ENCODE data around the gene LGALS9B.
"Not testable (repeated sequence)": the region's sequence is repeated elsewhere in the genome, so short reads cannot be mapped to it uniquely, and the experiment has no call there.

LGALS9B gene

DNA sequence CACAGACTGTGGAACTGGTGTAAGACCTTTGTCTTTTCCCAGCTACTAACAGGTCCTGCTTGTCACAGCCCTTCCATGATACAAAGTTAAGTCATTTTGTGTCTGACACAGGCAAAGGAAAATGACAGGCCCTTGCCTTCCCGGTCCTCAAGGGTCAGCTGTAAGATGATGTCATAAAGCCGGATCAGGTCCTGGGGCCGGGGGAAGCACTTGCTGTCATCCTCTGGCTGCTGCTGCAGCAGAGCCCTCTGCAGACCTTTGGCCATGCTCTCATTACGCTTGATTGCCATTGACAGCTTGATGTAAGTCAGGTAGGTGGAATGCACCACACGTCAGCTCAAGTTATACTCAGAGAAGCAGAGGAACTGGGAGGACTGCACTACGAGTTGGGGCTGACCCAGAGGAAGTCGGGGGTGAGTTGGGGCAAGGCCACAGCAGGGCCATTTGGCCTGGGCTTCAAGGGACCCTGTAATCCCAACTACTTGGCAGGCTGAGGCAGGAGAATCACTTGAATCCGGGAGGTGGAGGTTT lies 50.9 kb downstream of the LGALS9B start:
- not testable (repeated sequence) for DNase-seq (ENCODE audit: low read depth in 2 of 2)

DNA sequence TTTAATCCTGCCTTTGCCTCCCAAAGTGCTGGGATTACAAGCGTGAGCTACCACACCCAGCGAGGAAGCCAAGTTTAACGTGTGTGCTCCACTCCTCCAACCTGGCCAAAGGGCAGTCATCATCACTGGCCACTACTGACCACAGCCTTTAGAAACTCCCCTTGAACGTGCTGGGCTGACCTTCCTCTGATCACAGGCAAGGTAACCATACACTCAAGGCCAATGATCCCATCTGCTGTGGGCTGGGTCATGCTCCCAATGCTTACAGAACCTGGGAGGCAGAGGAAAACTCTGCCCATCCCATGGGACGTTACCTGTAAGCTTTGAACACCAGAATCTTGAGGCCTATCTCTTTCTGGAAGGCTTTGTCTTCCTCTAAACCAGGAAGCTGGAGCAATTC lies 51.9 kb downstream of the LGALS9B start:
- not testable (repeated sequence) for DNase-seq (ENCODE audit: low read depth in 2 of 2)

DNA sequence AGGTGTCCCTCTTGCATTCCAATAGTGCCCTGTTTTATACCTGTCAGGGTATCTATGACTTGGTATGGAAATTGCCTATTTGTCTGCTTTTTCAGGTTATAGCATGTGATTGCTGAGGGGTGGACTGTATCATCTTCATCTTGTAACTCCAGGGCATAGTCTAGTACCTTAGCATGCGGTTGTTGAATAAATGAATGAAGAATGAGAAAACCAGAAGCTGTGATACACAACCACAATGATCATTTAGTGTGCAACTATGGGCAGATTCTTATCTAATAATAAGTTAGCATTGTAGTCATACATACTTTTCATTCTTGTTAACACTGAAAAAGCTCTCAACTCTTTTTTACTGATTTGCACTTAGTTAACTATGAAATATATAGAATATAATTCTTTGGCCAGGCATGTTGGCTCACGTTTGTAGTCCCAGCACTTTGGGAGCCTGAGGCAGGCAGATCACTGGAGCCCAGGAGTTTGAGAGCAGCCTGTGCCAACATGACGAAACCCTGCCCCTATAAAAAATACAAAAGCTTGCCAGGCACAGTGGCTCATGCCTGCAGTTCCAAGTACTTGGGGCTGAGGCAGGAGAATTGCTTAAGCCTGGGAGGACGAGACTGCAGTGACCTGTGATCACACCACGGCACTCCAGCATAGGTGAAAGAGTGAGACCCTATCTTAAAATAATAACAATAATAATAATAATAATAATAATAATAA lies 65.9 kb downstream of the LGALS9B start:
- not testable (repeated sequence) for DNase-seq (ENCODE audit: low read depth in 2 of 2)

DNA sequence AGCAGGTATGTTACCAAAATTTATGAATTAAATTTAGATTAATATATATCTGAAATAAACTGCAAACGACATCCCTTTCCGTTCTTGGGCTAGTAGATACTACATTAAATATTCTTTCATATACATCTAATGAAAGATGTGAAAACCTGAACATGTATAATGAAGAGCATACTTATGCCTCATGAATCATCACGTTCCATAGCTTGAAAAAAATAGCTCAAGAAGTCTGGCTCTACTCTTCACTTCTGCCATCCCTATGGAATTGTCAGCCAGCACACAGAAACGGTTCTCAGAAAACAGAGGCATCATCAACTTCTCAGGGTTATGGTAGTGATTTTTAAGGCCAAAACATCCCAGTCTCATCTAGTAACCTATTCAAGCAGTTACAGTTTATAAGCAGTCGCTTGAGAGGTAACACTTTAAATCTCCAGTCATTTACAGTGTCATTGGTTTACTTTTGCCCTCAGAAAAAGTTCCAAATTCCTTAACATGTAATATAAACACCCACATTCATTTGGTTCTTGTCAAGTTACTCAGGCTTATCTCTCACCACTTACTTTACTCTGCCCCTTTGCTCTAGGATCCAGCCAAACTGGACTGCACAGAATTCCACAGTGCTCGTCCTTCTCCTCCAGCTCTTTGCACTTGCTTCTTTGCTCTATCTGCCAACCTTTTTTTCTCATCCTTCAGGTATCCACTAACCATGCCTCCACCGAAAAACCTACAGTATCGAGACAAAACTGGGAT lies 66.6 kb downstream of the LGALS9B start:
- DNase-seq (ENCODE audit: low read depth in 2 of 2): not testable (repeated sequence)

Measured in stimulated activated CD8-positive, alpha-beta memory T cell treated with anti-CD3 and anti-CD28 coated beads, Interleukin-15, amount 100 ng/mL, for 4 hours (primary cell).